ENCODE data around the gene CST9L.

GRCh38 chr20:23515250-23515939 lies 52.9 kb downstream of the CST9L start:
- TF ChIP-seq CTCF (conservative IDR thresholded peaks at IDR 0.05; ENCODE audit: low read depth, low read length) = no peak
- TF ChIP-seq EZH2phosphoT487 (IDR thresholded peaks at IDR 0.05; ENCODE audit: borderline replicate concordance, low read length) = no peak
- TF ChIP-seq EZH2 (IDR thresholded peaks at IDR 0.05; ENCODE audit: low read length, unreplicated experiment) = no peak

Measured in PC-3 (cell line).